Testis (tissue), 2 donors: ENCODE results near the gene ZC3H4.

Source experiments
- POLR2A ChIP-seq: fragments of 450-650 bp; IDR thresholded peaks from one replicate; pipeline ENCODE4 v1.6.1; 2017; ENCODE audit warnings: antibody characterized with exemption, mild to moderate bottlenecking, moderate library complexity
- TF ChIP-seq, protein P1 (sequence below), 3 experiments: fragments of 450-650 bp in 2 of 3; fragments of 200-600 bp in 1 of 3; sonication (generic) in 1 of 3; IDR thresholded peaks; one replicate each; pipeline ENCODE4 v1.5.1; 2016 to 2019; ENCODE audit warnings: antibody characterized with exemption in 3 of 3, mild to moderate bottlenecking in 2 of 3, moderate library complexity in 1 of 3

- TF ChIP-seq POLR2A, result no peak
- TF ChIP-seq, protein P1, sequence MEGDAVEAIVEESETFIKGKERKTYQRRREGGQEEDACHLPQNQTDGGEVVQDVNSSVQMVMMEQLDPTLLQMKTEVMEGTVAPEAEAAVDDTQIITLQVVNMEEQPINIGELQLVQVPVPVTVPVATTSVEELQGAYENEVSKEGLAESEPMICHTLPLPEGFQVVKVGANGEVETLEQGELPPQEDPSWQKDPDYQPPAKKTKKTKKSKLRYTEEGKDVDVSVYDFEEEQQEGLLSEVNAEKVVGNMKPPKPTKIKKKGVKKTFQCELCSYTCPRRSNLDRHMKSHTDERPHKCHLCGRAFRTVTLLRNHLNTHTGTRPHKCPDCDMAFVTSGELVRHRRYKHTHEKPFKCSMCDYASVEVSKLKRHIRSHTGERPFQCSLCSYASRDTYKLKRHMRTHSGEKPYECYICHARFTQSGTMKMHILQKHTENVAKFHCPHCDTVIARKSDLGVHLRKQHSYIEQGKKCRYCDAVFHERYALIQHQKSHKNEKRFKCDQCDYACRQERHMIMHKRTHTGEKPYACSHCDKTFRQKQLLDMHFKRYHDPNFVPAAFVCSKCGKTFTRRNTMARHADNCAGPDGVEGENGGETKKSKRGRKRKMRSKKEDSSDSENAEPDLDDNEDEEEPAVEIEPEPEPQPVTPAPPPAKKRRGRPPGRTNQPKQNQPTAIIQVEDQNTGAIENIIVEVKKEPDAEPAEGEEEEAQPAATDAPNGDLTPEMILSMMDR (IDR thresholded peaks at IDR 0.05), result no peak
These were observed 38.3 kb downstream of the ZC3H4 start for GRCh38 chr19:47075179-47075810.
